ENCODE data around the gene NDUFS3. TPM values are rescaled to one million over a fixed set of nuclear protein-coding genes. Genes with fewer than 3 reads are reported as not detected.

NDUFS3 gene
- total and polyA plus RNA-seq, 2 of the 13 experiments (the other 11 are each of a cell fraction or from before 2014, with no cell fraction given) = 151 to 184 TPM

DNA sequence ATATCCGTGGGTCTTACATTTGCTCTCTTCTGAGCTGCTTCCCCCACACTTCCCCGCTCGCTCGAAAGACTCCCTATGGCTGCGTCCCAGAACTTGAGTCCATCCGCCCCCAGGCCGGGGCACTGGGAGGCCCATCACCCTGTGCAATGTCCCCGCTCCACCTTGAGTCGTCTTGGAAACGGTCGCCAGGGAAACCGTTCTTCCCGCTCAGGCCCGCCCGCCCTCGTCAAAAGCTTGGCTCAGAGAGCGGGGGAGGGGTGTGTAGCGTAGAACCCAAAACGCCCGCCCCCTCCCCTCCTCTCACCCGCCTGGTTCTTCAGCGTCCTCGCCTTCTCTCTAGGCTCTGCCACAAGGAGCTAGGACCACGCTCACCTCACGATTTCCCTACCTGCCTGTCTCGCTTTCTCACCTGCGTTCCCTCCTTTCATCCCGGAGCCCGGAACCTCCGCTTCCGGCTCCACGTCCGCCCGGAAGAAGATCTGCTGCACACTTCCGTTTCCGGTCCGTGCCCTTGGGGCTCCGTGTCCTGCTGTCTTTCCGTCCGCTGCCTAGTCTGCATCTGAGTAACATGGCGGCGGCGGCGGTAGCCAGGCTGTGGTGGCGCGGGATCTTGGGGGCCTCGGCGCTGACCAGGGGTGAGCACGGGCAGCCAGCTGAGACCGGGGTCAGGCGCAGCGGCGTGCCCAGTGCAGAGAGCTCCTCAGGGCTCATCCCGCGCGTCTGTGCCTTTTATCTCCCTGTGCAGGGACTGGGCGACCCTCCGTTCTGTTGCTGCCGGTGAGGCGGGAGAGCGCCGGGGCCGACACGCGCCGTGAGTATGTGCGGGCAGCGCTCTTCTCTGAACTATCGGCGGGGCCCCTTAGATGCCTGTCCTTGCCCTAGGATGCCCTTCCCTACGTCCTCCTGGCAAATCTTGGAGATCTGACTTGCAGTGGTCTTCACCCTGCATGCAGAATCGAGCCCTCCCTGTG is at the start of gene NDUFS3, which contains the start of gene KBTBD4 (continued):
- TF ChIP-seq, protein P1, sequence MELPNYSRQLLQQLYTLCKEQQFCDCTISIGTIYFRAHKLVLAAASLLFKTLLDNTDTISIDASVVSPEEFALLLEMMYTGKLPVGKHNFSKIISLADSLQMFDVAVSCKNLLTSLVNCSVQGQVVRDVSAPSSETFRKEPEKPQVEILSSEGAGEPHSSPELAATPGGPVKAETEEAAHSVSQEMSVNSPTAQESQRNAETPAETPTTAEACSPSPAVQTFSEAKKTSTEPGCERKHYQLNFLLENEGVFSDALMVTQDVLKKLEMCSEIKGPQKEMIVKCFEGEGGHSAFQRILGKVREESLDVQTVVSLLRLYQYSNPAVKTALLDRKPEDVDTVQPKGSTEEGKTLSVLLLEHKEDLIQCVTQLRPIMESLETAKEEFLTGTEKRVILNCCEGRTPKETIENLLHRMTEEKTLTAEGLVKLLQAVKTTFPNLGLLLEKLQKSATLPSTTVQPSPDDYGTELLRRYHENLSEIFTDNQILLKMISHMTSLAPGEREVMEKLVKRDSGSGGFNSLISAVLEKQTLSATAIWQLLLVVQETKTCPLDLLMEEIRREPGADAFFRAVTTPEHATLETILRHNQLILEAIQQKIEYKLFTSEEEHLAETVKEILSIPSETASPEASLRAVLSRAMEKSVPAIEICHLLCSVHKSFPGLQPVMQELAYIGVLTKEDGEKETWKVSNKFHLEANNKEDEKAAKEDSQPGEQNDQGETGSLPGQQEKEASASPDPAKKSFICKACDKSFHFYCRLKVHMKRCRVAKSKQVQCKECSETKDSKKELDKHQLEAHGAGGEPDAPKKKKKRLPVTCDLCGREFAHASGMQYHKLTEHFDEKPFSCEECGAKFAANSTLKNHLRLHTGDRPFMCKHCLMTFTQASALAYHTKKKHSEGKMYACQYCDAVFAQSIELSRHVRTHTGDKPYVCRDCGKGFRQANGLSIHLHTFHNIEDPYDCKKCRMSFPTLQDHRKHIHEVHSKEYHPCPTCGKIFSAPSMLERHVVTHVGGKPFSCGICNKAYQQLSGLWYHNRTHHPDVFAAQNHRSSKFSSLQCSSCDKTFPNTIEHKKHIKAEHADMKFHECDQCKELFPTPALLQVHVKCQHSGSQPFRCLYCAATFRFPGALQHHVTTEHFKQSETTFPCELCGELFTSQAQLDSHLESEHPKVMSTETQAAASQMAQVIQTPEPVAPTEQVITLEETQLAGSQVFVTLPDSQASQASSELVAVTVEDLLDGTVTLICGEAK (IDR thresholded peaks at IDR 0.05) = peak; percentile 99
- TF ChIP-seq, protein P1 (CRISPR knock-in tag; IDR thresholded peaks at IDR 0.05) = peak; percentile 89
- TF ChIP-seq EEA1 (CRISPR knock-in tag; IDR thresholded peaks at IDR 0.05; ENCODE audit: borderline replicate concordance) (peak; percentile 65; the same call in 1 of the 2 replicates), ZNF10 (CRISPR knock-in tag; IDR thresholded peaks at IDR 0.05; ENCODE audit: borderline replicate concordance, low read depth) (no peak), DPF2 (CRISPR knock-in tag; IDR thresholded peaks at IDR 0.05; ENCODE audit: borderline replicate concordance, low read depth) (no peak), YEATS2 (CRISPR knock-in tag; IDR thresholded peaks at IDR 0.05; ENCODE audit: borderline replicate concordance) (peak; percentile 99)
- TF ChIP-seq, protein P2, sequence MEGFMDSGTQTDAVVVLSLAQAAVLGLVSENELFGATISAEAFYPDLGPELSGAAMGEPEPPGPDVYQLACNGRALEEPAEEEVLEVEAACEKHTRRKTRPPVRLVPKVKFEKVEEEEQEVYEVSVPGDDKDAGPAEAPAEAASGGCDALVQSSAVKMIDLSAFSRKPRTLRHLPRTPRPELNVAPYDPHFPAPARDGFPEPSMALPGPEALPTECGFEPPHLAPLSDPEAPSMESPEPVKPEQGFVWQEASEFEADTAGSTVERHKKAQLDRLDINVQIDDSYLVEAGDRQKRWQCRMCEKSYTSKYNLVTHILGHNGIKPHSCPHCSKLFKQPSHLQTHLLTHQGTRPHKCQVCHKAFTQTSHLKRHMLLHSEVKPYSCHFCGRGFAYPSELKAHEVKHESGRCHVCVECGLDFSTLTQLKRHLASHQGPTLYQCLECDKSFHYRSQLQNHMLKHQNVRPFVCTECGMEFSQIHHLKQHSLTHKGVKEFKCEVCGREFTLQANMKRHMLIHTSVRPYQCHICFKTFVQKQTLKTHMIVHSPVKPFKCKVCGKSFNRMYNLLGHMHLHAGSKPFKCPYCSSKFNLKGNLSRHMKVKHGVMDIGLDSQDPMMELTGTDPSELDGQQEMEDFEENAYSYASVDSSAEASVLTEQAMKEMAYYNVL (CRISPR knock-in tag; IDR thresholded peaks at IDR 0.05; ENCODE audit: borderline replicate concordance) = peak; percentile 89
- TF ChIP-seq, protein P3, sequence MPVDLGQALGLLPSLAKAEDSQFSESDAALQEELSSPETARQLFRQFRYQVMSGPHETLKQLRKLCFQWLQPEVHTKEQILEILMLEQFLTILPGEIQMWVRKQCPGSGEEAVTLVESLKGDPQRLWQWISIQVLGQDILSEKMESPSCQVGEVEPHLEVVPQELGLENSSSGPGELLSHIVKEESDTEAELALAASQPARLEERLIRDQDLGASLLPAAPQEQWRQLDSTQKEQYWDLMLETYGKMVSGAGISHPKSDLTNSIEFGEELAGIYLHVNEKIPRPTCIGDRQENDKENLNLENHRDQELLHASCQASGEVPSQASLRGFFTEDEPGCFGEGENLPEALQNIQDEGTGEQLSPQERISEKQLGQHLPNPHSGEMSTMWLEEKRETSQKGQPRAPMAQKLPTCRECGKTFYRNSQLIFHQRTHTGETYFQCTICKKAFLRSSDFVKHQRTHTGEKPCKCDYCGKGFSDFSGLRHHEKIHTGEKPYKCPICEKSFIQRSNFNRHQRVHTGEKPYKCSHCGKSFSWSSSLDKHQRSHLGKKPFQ (CRISPR knock-in tag; IDR thresholded peaks at IDR 0.05; ENCODE audit: insufficient replicate concordance) = peak; percentile 75
- TF ChIP-seq, protein P4, sequence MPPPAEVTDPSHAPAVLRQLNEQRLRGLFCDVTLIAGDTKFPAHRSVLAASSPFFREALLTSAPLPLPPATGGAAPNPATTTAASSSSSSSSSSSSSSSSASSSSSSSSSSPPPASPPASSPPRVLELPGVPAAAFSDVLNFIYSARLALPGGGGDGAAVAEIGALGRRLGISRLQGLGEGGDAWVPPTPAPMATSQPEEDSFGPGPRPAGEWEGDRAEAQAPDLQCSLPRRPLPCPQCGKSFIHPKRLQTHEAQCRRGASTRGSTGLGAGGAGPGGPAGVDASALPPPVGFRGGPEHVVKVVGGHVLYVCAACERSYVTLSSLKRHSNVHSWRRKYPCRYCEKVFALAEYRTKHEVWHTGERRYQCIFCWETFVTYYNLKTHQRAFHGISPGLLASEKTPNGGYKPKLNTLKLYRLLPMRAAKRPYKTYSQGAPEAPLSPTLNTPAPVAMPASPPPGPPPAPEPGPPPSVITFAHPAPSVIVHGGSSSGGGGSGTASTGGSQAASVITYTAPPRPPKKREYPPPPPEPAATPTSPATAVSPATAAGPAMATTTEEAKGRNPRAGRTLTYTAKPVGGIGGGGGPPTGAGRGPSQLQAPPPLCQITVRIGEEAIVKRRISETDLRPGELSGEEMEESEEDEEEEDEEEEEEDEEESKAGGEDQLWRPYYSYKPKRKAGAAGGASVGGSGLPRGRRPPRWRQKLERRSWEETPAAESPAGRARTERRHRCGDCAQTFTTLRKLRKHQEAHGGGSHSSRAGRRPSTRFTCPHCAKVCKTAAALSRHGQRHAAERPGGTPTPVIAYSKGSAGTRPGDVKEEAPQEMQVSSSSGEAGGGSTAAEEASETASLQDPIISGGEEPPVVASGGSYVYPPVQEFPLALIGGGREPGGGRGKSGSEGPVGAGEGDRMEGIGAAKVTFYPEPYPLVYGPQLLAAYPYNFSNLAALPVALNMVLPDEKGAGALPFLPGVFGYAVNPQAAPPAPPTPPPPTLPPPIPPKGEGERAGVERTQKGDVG (CRISPR knock-in tag; IDR thresholded peaks at IDR 0.05; ENCODE audit: borderline replicate concordance) = peak; percentile 72; the same call in 1 of the 2 replicates

All from HepG2 (cell line).